ENCODE measurements around the gene ADGRV1.

ADGRV1 gene

GRCh38 chr5:91106842-91107511 lies 548.4 kb downstream of the ADGRV1 start:
- no peak for DNase-seq (ENCODE audit: low read depth in 3 of 3)

GRCh38 chr5:91109634-91110033 lies 551.0 kb downstream of the ADGRV1 start:
- DNase-seq (ENCODE audit: low read depth in 3 of 3): no peak

- no peak for DNase-seq (ENCODE audit: low read depth in 3 of 3)
Observed at GRCh38 chr5:91110686-91111085, 552.1 kb downstream of the ADGRV1 start.

- DNase-seq (ENCODE audit: low read depth in 3 of 3): no peak
Observed at GRCh38 chr5:91111473-91112238, 553.1 kb downstream of the ADGRV1 start.

- DNase-seq (ENCODE audit: low read depth in 3 of 3): no peak
Observed at GRCh38 chr5:91114658-91115057, 556.1 kb downstream of the ADGRV1 start.

- DNase-seq (ENCODE audit: low read depth in 3 of 3): no peak
Observed at GRCh38 chr5:91118354-91118753, 559.8 kb downstream of the ADGRV1 start.

GRCh38 chr5:91118796-91119195 lies 560.2 kb downstream of the ADGRV1 start:
- no peak for DNase-seq (ENCODE audit: low read depth in 3 of 3)

GRCh38 chr5:91119217-91119616 lies 560.6 kb downstream of the ADGRV1 start:
- DNase-seq (ENCODE audit: low read depth in 3 of 3): no peak

- DNase-seq (ENCODE audit: low read depth in 3 of 3): no peak
Observed at GRCh38 chr5:91119981-91120850, 561.6 kb downstream of the ADGRV1 start.

GRCh38 chr5:91121347-91121993 lies 562.9 kb downstream of the ADGRV1 start:
- DNase-seq (ENCODE audit: low read depth in 3 of 3): no peak

- DNase-seq (ENCODE audit: low read depth in 3 of 3): no peak
Observed at GRCh38 chr5:91122651-91123050, 564.1 kb downstream of the ADGRV1 start.

- DNase-seq (ENCODE audit: low read depth in 3 of 3): no peak
Observed at GRCh38 chr5:91123291-91123690, 564.7 kb downstream of the ADGRV1 start.

- DNase-seq (ENCODE audit: low read depth in 3 of 3): no peak
Observed at GRCh38 chr5:91123901-91124300, 565.3 kb downstream of the ADGRV1 start.

- DNase-seq (ENCODE audit: low read depth in 3 of 3): no peak
Observed at GRCh38 chr5:91125916-91126315, 567.3 kb downstream of the ADGRV1 start.

- DNase-seq (ENCODE audit: low read depth in 3 of 3): no peak
Observed at GRCh38 chr5:91126448-91126847, 567.9 kb downstream of the ADGRV1 start.

GRCh38 chr5:91126888-91127287 lies 568.3 kb downstream of the ADGRV1 start:
- DNase-seq (ENCODE audit: low read depth in 3 of 3): no peak

- no peak for DNase-seq (ENCODE audit: low read depth in 3 of 3)
Observed at GRCh38 chr5:91127456-91128081, 569.0 kb downstream of the ADGRV1 start.

- DNase-seq (ENCODE audit: low read depth in 3 of 3): no peak
Observed at GRCh38 chr5:91128604-91129003, 570.0 kb downstream of the ADGRV1 start.

- DNase-seq (ENCODE audit: low read depth in 3 of 3): no peak
Observed at GRCh38 chr5:91129748-91130147, 571.2 kb downstream of the ADGRV1 start.

- no peak for DNase-seq (ENCODE audit: low read depth in 3 of 3)
Observed at GRCh38 chr5:91130759-91131158, 572.2 kb downstream of the ADGRV1 start.

- no peak for DNase-seq (ENCODE audit: low read depth in 3 of 3)
Observed at GRCh38 chr5:91132550-91132949, 574.0 kb downstream of the ADGRV1 start.
